HCT116 (cell line): ENCODE results near the gene UNC5C. TPM values are rescaled to one million over a fixed set of nuclear protein-coding genes. Genes with fewer than 3 reads are reported as not detected.

Experiments
- ATAC-seq: fragments of 200-7000 bp; cut with Tn5 transposase; 2 replicates; pipeline ENCODE4 v1.9.1; 2020; ENCODE audit warnings: mild to moderate bottlenecking, moderate library complexity
- BruUV-seq: library from RNA; stranded (reverse); fragments of 400-500 nt; replicated peaks from 2 replicates; lab custom pipeline; 2021; lab: Mats Ljungman, UMichigan
- CTCF ChIA-PET: fragments of 300-600 bp; sonication (Branson Sonifier 250); formaldehyde crosslinking; loops from one replicate; lab custom pipeline; 2021; ENCODE audit warnings: antibody characterized with exemption; lab: Charles Lee
- POLR2A ChIA-PET: fragments of 300-600, 350-600 bp; sonication (Branson Sonifier 250); formaldehyde crosslinking; loops from one replicate; lab custom pipeline; 2021; ENCODE audit warnings: antibody characterized with exemption; lab: Charles Lee
- RAD21 ChIA-PET, 2 experiments: fragments of 300-600 bp; sonication (Branson Sonifier 250); formaldehyde crosslinking; loops; one replicate each; lab custom pipeline; 2023; ENCODE audit warnings: low total read pairs in 2 of 2; ENCODE audit not compliant: uncharacterized antibody in 2 of 2, unreplicated experiment in 2 of 2, low non-redundant PET in 1 of 2; lab: Charles Lee
- DNase-seq: peaks from one replicate; pipeline ENCODE4 v3.0.0-alpha.2; 2010; ENCODE audit warnings: low read depth, low spot score
- H2AFZ ChIP-seq: fragments of 200-600 bp; shearing (Covaris generic), sonication (generic); 2 replicates; pipeline ENCODE4 v1.6.1; 2017; ENCODE audit warnings: low read depth, mixed run types, mixed read lengths, antibody characterized with exemption, low read length; ENCODE audit not compliant: poor library complexity, severe bottlenecking
- H3K27ac ChIP-seq: 2 replicates; pipeline ENCODE4 v1.5.1; 2012; ENCODE audit warnings: low read depth, low read length
- H3K27me3 ChIP-seq: fragments of 200-600 bp; sonication (generic); 2 replicates; pipeline ENCODE4 v1.6.1; 2016; ENCODE audit warnings: mixed run types, low read length, mixed read lengths; ENCODE audit not compliant: insufficient read depth
- H3K36me3 ChIP-seq, 2 experiments: fragments of 200-500 bp in 1 of 2; fragments of 200-600 bp in 1 of 2; sonication (Bioruptor generic) in 1 of 2; sonication (generic) in 1 of 2; 2 replicates each; pipeline versions ENCODE4 v1.5.1 to v1.6.1; 2014 to 2016; ENCODE audit warnings: low read length in 2 of 2, inconsistent platforms in 1 of 2, mixed read lengths in 1 of 2, mixed run types in 1 of 2; ENCODE audit not compliant: insufficient read depth in 2 of 2, control insufficient read depth in 1 of 2
- H3K4me1 ChIP-seq, 2 experiments: fragments of 200-600 bp in 1 of 2; sonication (generic) in 1 of 2; 2 replicates each; pipeline versions ENCODE4 v1.5.1 to v1.6.1; 2012 to 2017; ENCODE audit warnings: low read length in 2 of 2, inconsistent platforms in 1 of 2, mild to moderate bottlenecking in 1 of 2, mixed read lengths in 1 of 2, mixed run types in 1 of 2, moderate library complexity in 1 of 2; ENCODE audit not compliant: insufficient read depth in 2 of 2, control insufficient read depth in 1 of 2
- H3K4me2 ChIP-seq: fragments of 200-600 bp; sonication (generic); 2 replicates; pipeline ENCODE4 v1.6.1; 2017; ENCODE audit warnings: mixed run types, low read length, mixed read lengths
- H3K4me3 ChIP-seq, 2 experiments: fragments of 200-600 bp in 1 of 2; sonication (generic) in 1 of 2; replicated peaks in 1 of 2; 2 replicates each; pipeline ENCODE4 v1.5.1; 2011 to 2016; ENCODE audit warnings: low read length in 2 of 2, control low read depth in 1 of 2, low read depth in 1 of 2, mild to moderate bottlenecking in 1 of 2, mixed read lengths in 1 of 2, mixed run types in 1 of 2
- H3K79me2 ChIP-seq: fragments of 200-600 bp; sonication (generic); 2 replicates; pipeline ENCODE4 v1.6.1; 2017; ENCODE audit warnings: mild to moderate bottlenecking, mixed run types, low read length, moderate library complexity, mixed read lengths; ENCODE audit not compliant: insufficient read depth
- H3K9ac ChIP-seq: fragments of 200-600 bp; sonication (generic); 2 replicates; pipeline ENCODE4 v1.6.1; 2016; ENCODE audit warnings: low read length, mixed read lengths
- H3K9me2 ChIP-seq: fragments of 200-600 bp; sonication (generic), shearing (Covaris generic); 2 replicates; pipeline ENCODE4 v1.6.1; 2017; ENCODE audit warnings: mixed run types, mild to moderate bottlenecking, moderate library complexity; ENCODE audit not compliant: insufficient read depth
- H3K9me3 ChIP-seq, 2 experiments: fragments of 200-500 bp in 1 of 2; fragments of 200-600 bp in 1 of 2; sonication (Bioruptor generic) in 1 of 2; sonication (generic) in 1 of 2; 2 replicates each; pipeline ENCODE4 v1.6.1; 2014 to 2017; ENCODE audit warnings: low read length in 2 of 2, mixed read lengths in 2 of 2, inconsistent platforms in 1 of 2, low read depth in 1 of 2, mild to moderate bottlenecking in 1 of 2, mixed run types in 1 of 2, moderate library complexity in 1 of 2; ENCODE audit not compliant: control insufficient read depth in 1 of 2, insufficient read depth in 1 of 2
- H4K20me1 ChIP-seq: fragments of 200-600 bp; sonication (generic), shearing (Covaris generic); 2 replicates; pipeline ENCODE4 v1.6.1; 2017; ENCODE audit warnings: mixed run types, mild to moderate bottlenecking, moderate library complexity; ENCODE audit not compliant: insufficient read depth
- CBX3 ChIP-seq: IDR thresholded peaks from 2 replicates; pipeline ENCODE4 v1.6.1; 2012; ENCODE audit warnings: low read depth
- CTCF ChIP-seq, 3 experiments: fragments of 200-600 bp in 1 of 3; sonication (generic) in 1 of 3; IDR thresholded peaks in 2 of 3; conservative IDR thresholded peaks in 1 of 3; 2 replicates each; pipeline ENCODE4 v1.5.1; 2012 to 2017; ENCODE audit warnings: low read depth in 2 of 3, low read length in 2 of 3, antibody characterized with exemption in 1 of 3, borderline replicate concordance in 1 of 3, control low read depth in 1 of 3, mild to moderate bottlenecking in 1 of 3, mixed read lengths in 1 of 3, mixed run types in 1 of 3, moderate library complexity in 1 of 3; ENCODE audit not compliant: insufficient read depth in 1 of 3
- EGR1 ChIP-seq: IDR thresholded peaks from 2 replicates; pipeline ENCODE4 v1.6.1; 2012; ENCODE audit warnings: low read depth
- ELF1 ChIP-seq: IDR thresholded peaks from 2 replicates; pipeline ENCODE4 v1.6.1; 2012; ENCODE audit warnings: low read depth, borderline replicate concordance
- EZH2 ChIP-seq: fragments of 200-600 bp; sonication (generic); IDR thresholded peaks from 2 replicates; pipeline ENCODE4 v1.6.1; 2017; ENCODE audit warnings: antibody characterized with exemption, mixed run types
- EZH2phosphoT487 ChIP-seq: fragments of 200-600 bp; IDR thresholded peaks from 2 replicates; pipeline ENCODE4 v1.6.1; 2018; ENCODE audit warnings: antibody characterized with exemption, borderline replicate concordance
- JUND ChIP-seq: IDR thresholded peaks from 2 replicates; pipeline ENCODE4 v1.6.1; 2012
- POLR2AphosphoS5 ChIP-seq: IDR thresholded peaks from 2 replicates; pipeline ENCODE4 v1.6.1; 2011; ENCODE audit warnings: mild to moderate bottlenecking, low read depth, low read length, moderate library complexity
- RAD21 ChIP-seq: IDR thresholded peaks from 2 replicates; pipeline ENCODE4 v1.6.1; 2012; ENCODE audit warnings: low read depth, mild to moderate bottlenecking
- SIN3A ChIP-seq: IDR thresholded peaks from 2 replicates; pipeline ENCODE4 v1.6.1; 2012; ENCODE audit warnings: low read depth
- SP1 ChIP-seq: IDR thresholded peaks from 2 replicates; pipeline ENCODE4 v1.6.1; 2012; ENCODE audit warnings: low read depth
- TCF7L2 ChIP-seq: IDR thresholded peaks from 2 replicates; pipeline ENCODE4 v1.7.0; 2011; ENCODE audit warnings: borderline replicate concordance, inconsistent platforms; ENCODE audit not compliant: insufficient read depth, insufficient read length; ENCODE audit errors: extremely low read depth
- ZFX ChIP-seq: fragments of 450-650 bp; IDR thresholded peaks from 2 replicates; pipeline ENCODE4 v1.6.1; 2017
- ZNF274 ChIP-seq: fragments of 200-500 bp; sonication (Bioruptor generic); IDR thresholded peaks from 2 replicates; pipeline ENCODE4 v1.6.1; 2014; ENCODE audit warnings: mild to moderate bottlenecking, low read depth, low read length, inconsistent platforms
- intact Hi-C: fragments of 100-400 bp; cut with micrococcal nuclease; formaldehyde crosslinking; loops from 2 replicates; pipeline ENCODE4 v1.10.0; 2022
- total RNA-seq: library from RNA; stranded (reverse); gene quantifications from one replicate; pipeline ENCODE4 v1.2.1, GENCODE V29; 2021; ENCODE audit not compliant: unreplicated experiment
- TF ChIP-seq, protein P1 (sequence below): IDR thresholded peaks from 2 replicates; pipeline ENCODE4 v1.6.1; 2012
- TF ChIP-seq, protein P2 (sequence below): IDR thresholded peaks from 2 replicates; pipeline ENCODE4 v1.6.1; 2012
- TF ChIP-seq, protein P3 (sequence below): IDR thresholded peaks from 2 replicates; pipeline ENCODE4 v1.6.1; 2011; ENCODE audit warnings: mild to moderate bottlenecking, low read length, moderate library complexity; ENCODE audit not compliant: insufficient replicate concordance; ENCODE audit errors: extremely low read depth

Gene UNC5C
- total RNA-seq, 1 experiment from 2014 or later, result not detected

DNA sequence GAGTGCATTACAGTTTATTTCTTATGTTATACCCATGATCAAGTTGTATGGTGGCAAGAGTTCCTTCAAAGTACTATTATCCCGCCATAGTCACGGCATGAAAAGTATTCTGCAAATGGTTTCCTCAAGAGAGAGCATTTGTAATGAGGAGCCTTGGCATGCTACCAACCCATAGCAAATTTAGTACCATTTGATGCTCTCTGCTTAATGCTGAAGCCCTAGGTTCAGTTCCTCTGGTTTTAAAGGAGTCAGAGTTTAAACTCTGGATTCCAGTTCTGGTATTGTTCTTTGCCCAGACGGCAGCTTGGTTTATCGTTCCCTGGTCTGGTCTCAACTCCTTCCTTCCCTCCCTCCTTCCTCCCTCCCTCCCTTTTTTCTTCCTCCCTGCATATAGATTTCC lies 419.7 kb downstream of the UNC5C start:
- H3K4me1 ChIP-seq, result peaks cover 8% of the 10 kb centered on the region in 2 experiments; a peak in 3 of 4 replicates
- no peaks in the 10 kb centered on the region for H3K9me3 ChIP-seq
- no peaks in the 10 kb centered on the region for H4K20me1 ChIP-seq
- ChIA-PET RAD21 (no interaction called here), CTCF (no interaction called here), POLR2A (no interaction called here)
- H3K9me2 ChIP-seq, result no peaks in the 10 kb centered on the region
- H3K36me3 ChIP-seq, result no peaks in the 10 kb centered on the region
- DNase-seq (no peak), ATAC-seq (no peak)
- H3K79me2 ChIP-seq, result no peaks in the 10 kb centered on the region
- no peak overlapping the region for H3K4me3 ChIP-seq
- no peak overlapping the region for H3K9ac ChIP-seq
- H2AFZ ChIP-seq, result no peak overlapping the region
- no peak for TF ChIP-seq TCF7L2
- no peak for TF ChIP-seq SP1
- TF ChIP-seq EGR1, result no peak
- TF ChIP-seq, protein P1, sequence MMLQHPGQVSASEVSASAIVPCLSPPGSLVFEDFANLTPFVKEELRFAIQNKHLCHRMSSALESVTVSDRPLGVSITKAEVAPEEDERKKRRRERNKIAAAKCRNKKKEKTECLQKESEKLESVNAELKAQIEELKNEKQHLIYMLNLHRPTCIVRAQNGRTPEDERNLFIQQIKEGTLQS, result no peak
- TF ChIP-seq ELF1, result no peak
- TF ChIP-seq JUND, result no peak
- TF ChIP-seq ZFX, result no peak
- TF ChIP-seq RAD21, result no peak
- TF ChIP-seq POLR2AphosphoS5, result no peak
- TF ChIP-seq CBX3, result no peak
- TF ChIP-seq, protein P2, sequence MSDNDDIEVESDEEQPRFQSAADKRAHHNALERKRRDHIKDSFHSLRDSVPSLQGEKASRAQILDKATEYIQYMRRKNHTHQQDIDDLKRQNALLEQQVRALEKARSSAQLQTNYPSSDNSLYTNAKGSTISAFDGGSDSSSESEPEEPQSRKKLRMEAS, result no peak
- TF ChIP-seq, protein P3, sequence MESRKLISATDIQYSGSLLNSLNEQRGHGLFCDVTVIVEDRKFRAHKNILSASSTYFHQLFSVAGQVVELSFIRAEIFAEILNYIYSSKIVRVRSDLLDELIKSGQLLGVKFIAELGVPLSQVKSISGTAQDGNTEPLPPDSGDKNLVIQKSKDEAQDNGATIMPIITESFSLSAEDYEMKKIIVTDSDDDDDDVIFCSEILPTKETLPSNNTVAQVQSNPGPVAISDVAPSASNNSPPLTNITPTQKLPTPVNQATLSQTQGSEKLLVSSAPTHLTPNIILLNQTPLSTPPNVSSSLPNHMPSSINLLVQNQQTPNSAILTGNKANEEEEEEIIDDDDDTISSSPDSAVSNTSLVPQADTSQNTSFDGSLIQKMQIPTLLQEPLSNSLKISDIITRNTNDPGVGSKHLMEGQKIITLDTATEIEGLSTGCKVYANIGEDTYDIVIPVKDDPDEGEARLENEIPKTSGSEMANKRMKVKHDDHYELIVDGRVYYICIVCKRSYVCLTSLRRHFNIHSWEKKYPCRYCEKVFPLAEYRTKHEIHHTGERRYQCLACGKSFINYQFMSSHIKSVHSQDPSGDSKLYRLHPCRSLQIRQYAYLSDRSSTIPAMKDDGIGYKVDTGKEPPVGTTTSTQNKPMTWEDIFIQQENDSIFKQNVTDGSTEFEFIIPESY, result no peak
- no peak for TF ChIP-seq SIN3A
- TF ChIP-seq EZH2phosphoT487, result no peak
- TF ChIP-seq EZH2, result no peak
- no peak for TF ChIP-seq CTCF (IDR thresholded peaks at IDR 0.05 in 2 of 3, conservative IDR thresholded peaks at IDR 0.05 in 1 of 3; ENCODE audit: borderline replicate concordance in 1 of 3, insufficient read depth in 1 of 3, low read depth in 2 of 3, low read length in 2 of 3)
- TF ChIP-seq ZNF274, result no peak
- no peak overlapping the region for H3K27ac ChIP-seq
- H3K27me3 ChIP-seq, result no peaks in the 10 kb centered on the region
- intact Hi-C loops, result loop anchor here (10.0 kb wide), 1 partner anchor 1334 kb away; no protein-coding TSS in a partner anchor
- H3K4me2 ChIP-seq, result no peak overlapping the region
- BruUV-seq, result no TSS peak
